Skin of body (tissue), 2 donors: ENCODE data around the gene CRTAP. TPM values are rescaled to one million over a fixed set of nuclear protein-coding genes. Genes with fewer than 3 reads are reported as not detected.
"Not testable (repeated sequence)": the region's sequence is repeated elsewhere in the genome, so short reads cannot be mapped to it uniquely, and the experiment has no call there.

ENCODE experiments used
- DNase-seq: peaks from one replicate; lab custom pipeline; 2025; lab: John Stamatoyannopoulos, UW
- total RNA-seq: library from RNA; depleted of rRNA; stranded (reverse); fragments of >200 nt; gene quantifications from one replicate; pipeline ENCODE4 v1.2.3, GENCODE V29; 2014

Gene CRTAP
- total RNA-seq, 1 donor from 2014 or later: 140 TPM

DNA sequence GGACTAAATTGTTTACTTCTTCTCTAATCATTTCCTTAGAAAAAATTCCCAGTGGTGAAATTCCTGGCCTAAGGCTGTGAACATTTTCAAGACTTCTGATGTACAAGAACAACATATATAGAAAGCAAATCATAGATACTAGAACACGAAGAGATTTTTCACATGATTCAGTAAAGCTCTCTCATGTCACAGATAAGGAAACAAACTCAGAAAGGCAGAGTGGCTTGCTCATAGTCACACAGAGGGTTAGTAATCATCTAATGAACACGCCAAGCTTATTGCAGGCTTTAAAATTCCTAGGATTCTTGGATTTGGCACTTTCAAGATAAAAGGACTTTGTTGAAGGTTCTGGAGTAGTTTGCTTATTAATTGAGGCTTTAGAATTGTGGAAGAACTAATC, 26.2 kb downstream of the CRTAP start:
- no peak for DNase-seq

- DNase-seq: no peak
Measured at GRCh38 chr3:33141006-33141405, 27.2 kb downstream of the CRTAP start.

DNA sequence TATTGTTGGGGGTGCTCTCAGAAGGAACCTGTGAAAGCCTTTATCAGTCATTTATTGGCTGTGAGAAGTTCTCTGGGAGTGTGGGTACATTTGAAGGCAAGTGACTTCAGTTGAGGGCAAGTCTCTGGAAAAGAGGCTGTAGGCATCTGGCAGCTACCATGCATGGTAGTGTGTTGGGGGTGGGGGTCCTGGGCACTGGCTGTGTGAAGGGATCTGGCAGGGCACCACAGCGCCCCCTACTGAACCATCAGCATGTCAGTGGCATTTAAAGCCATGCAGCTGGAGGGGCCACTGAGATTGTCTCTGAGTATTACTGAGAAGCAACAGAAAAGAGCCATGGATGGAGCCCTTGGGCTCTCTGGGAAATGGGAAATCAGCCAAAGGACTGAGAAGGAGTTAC, 30.6 kb downstream of the CRTAP start:
- DNase-seq: no peak

GRCh38 chr3:33145221-33145900, 31.5 kb downstream of the CRTAP start:
- no peak for DNase-seq

GRCh38 chr3:33145901-33146580, 32.2 kb downstream of the CRTAP start:
- DNase-seq: no peak

- peak; percentile 36 for DNase-seq
Measured at GRCh38 chr3:33146791-33147445, 33.1 kb downstream of the CRTAP start.

DNA sequence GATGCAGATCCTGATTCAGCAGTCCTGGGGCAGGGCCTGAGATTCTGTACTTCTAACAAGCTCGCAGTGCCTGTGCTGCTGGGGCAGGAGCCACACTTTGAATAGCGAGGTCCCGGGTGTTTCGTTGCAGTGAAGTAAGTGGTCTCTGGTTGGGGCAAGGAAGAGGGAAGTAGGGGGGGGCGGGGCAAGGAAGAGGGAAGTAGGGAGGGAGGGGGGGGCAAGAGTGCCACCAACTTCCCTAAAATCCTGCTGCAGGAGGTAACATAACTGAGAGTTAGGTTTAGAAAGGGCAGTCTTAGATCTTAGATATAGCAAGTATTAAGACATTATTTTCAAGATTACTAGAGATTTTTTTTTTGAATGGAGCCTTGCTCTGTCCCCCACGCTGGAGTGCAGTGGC, 35.5 kb downstream of the CRTAP start:
- no peak for DNase-seq

- DNase-seq: no peak
Measured at GRCh38 chr3:33152363-33153360, 38.8 kb downstream of the CRTAP start.

- DNase-seq: peak; percentile 41
Measured at GRCh38 chr3:33153782-33154181, 40.0 kb downstream of the CRTAP start.

DNA sequence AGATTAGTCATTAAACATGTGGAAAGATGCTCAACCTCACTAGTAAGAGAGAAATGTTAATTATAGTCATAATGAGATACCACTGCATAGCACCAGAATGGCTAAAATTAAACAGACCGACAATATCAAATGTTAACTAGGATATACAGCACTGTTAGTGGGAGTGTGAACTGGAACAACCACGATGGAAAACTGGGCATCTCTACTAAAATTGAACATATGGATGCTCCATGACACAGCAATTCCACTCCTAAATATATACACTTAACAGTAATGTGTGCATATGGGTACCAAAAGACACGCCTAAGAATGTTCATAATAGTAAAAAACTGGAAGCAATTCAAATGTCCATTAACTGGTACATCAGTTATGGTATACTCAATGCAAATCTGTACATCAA, 41.5 kb downstream of the CRTAP start:
- DNase-seq: no peak

- no peak for DNase-seq
Measured at GRCh38 chr3:33159234-33159633, 45.4 kb downstream of the CRTAP start.

DNA sequence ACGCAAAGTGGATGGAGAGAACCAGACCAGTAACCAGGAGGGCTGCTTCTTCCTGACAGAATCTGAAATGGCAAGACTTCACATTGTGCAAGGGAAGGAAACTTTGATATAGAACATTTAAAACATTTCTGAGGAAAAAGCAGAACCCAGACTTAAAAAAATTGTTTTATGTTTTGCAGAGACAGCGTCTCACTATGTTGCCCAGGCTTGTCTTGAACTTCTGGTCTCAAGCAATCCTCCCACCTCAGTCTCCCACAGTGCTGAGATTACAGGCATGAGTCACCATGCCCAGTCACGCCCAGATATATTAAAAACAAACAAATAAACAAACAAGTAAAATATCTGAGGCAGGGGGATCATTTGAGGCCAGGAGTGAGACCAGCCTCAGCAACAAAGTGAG, 46.2 kb downstream of the CRTAP start:
- DNase-seq: no peak

- DNase-seq: not testable (repeated sequence)
Measured at GRCh38 chr3:33162621-33163020, 48.8 kb downstream of the CRTAP start.

GRCh38 chr3:33165372-33165771, 51.6 kb downstream of the CRTAP start:
- no peak for DNase-seq

- DNase-seq: no peak
Measured at GRCh38 chr3:33166095-33166494, 52.3 kb downstream of the CRTAP start.

GRCh38 chr3:33167284-33167683, 53.5 kb downstream of the CRTAP start:
- DNase-seq: no peak

DNA sequence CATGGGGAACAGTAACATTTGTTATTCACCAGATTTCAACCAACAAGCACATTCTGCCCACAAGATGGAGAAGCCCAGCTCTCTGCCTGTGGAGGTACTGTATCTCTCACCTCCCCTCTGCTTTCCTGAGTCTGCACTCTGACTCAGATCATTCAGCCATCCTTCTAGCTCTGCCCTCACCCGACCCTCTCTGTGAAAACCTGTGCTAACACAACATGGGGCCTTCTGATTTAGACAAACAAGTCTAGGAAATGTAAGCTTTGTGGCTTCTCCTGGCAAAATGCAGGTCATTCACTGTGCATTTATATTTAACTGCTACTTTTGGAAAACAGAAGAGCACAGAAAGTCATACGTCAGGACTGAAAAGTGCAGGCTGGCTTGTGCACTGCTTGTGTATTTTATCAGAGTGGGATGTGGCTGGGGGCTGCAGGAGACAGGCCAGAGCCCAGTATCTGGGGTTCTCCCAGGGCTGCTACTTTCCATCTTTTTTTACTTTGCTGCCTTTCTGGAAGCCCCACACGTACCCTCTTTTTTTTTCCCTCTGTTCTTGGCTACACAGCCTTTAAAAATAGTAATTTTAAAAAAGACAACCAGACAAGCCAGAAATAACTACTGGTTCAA, 54.0 kb downstream of the CRTAP start:
- no peak for DNase-seq

DNA sequence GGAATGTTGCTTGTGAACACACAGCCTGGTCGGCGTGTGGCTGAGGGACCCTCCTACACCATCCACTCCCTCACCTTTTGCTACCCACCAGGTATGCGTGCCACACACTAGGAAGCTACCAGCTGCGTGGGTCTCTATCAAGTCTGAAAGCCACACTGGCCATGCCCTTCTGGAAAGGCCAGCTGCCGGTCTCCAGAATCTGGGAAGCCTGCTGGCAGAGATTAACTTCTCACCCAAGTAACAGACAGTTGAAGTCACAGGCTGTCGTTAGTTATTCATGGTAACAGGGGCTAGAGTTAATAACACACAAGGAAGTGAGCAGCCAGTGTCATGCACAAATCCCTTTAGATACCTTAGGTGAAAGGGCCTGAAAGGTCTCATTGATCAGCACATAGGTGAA, 56.7 kb downstream of the CRTAP start:
- DNase-seq: no peak

GRCh38 chr3:33171580-33171979, 57.8 kb downstream of the CRTAP start:
- DNase-seq: no peak

DNA sequence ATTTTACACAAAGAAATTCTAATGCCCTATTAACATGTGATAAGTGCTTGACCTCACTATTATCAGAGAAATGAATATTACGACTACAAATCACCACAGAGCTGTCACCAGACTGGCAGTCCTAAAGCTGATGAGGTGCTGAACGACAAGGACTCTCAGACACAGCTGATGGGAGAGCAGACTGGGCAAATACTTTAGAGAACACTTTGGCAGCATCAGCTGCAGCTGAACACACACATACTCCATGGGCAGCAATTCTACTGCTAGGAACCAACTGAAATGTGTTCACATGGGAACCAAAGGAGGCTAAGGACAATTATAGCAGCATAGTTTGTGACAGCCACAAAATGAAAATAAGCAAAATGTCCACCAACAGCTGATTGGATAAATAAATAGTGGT, 59.3 kb downstream of the CRTAP start:
- no peak for DNase-seq

DNA sequence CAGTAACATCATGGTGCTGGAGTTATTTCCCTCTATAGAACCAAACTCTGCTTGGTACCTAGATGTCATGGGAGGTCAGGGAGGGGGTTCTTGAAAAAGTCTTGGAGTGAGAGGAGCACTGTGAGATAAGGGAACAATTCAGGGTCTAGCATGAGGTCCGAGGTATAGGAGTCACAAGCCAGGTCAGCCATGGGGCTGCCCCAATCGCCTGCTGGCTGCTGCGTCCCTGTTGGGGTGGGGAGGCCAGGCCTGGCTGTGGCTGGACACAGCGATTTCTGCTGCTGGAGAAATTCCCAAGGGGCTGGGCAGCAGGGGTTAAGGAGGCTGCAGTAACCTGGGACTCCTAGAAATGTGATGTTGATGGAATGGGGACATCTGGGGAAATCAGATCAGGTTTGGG, 59.9 kb downstream of the CRTAP start:
- DNase-seq: no peak
